HG02981 (cell line): ENCODE data around the gene LAMB1.

Experiments
- ATAC-seq: cut with Tn5 transposase; IDR thresholded peaks from one replicate; pipeline ENCODE4 v1.9.1; 2021; ENCODE audit warnings: mild to moderate bottlenecking, moderate library complexity; ENCODE audit not compliant: unreplicated experiment

Gene LAMB1

DNA sequence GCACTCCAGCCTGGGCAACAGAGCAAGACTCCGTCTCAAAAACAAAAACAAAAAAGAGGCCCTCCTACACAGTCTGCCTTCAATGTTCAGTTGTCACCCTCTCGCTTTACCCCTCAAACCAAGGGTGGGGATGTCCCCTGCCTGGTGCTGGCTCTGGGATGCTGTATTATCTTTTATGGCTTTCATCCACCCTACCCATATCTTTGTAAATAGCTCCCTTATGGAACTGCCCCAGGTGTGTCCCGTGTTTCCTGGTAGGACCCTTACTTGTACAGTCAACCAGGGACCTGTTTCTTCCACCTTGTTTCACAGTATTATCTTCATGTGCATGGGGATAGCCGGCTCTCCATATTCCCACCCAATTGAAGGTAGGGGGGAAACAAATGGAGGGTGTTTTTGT lies 15.7 kb upstream of the LAMB1 start:
- ATAC-seq = no peak

DNA sequence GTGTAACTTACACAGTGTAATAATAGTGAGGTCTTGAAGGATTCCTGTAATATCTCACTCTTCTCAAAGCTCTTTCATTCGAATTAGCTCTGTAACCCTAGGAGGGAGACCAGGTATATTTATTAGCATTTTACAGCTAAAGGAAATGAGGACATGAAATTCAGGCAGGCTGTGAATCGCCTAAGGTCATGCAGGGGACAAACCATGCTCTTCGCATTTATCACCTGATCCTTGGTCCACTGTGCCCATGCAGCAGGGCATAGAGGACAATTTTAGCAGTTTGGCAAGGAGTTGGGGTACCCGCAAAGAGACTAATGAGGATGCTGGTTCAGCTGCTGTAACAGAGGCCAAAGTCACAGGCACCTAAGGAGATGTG lies 14.8 kb upstream of the LAMB1 start:
- no peak for ATAC-seq

DNA sequence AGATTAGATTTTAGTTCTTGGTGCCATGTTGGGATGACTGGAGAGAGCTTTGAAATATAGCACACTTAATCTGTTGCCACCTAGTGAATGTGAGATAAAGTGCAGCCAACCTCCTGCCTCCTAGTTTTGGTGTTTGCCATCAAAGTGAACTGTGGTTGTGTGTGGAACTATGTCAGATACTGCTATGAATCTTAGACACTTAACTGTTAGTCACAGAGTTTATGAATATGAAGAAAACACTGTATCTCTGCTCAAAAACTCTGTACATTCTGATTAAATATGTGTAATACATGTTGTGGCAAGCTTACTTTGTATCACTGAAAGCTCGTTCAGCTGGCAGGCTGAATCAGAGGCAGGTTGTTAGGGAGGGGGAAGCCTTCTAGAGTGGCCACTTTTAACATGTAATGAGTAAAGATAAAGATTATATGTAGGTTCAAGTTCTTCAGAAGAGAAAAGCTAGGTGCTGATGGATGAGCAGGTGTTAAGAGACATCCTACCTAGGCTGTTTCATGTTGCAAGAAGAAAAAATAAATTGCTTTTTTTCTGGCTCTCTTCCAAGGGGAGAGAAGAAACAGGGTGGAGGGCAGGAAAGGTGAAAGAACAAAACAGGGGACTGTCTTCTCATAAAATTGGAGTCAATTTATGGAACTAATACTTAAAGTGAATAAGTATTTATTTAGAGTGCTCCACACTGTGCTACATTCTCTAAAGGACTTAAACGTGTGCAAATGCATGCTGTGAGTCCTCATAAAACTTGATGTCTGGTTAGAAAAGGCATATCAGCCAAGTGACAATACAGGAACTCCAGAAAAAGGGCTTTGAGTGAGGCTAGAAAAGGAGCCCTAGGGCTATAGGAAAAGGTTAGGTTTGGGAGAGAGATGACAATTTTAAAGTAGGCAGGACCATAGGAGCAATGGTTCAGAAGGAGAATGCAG lies 14.1 kb upstream of the LAMB1 start:
- peak; percentile 50 for ATAC-seq

GRCh38 chr7:108015740-108016139 lies 12.8 kb upstream of the LAMB1 start:
- ATAC-seq = no peak

- no peak for ATAC-seq
Observed at GRCh38 chr7:108014747-108015682, 12.1 kb upstream of the LAMB1 start.

DNA sequence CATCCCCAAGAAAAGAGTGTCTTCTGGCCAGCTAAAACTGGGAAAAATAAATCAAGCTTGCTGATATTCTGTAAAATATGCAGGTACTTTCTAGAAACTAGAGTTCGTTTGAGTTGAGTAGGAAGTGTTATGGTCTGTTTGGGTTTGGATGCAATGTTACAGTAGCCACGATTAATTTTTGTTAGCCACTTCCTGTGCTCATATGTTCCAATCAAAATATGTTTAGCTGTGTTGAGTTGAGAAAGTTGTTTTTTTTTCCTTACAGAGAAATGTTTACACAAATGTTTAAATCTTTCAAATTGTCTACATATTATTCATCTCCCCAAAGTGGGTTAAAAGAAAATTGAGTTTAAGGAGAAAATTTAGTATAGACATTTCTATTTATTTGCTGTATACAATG lies 11.3 kb upstream of the LAMB1 start:
- ATAC-seq = no peak

- no peak for ATAC-seq
Observed at GRCh38 chr7:108012499-108013430, 9.8 kb upstream of the LAMB1 start.

DNA sequence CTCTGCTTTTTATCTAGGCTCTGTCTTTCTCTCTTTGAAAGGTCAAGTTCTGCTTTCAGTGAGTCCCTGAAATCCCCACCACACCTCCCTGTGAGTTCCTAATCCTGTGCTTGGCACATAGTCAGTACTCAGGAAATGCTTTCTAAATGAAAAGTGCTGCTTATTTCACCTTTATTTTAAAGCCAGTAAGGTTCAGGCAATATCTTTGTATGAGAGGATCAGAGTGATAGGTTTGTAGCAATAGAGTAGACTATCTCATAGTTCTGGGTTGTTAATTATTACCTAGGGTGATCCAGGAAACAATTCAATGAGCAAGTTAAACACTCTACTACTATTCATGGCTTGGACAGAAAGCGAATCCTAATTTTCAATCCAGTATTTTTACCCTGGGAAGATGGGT lies 7.4 kb upstream of the LAMB1 start:
- ATAC-seq = no peak

DNA sequence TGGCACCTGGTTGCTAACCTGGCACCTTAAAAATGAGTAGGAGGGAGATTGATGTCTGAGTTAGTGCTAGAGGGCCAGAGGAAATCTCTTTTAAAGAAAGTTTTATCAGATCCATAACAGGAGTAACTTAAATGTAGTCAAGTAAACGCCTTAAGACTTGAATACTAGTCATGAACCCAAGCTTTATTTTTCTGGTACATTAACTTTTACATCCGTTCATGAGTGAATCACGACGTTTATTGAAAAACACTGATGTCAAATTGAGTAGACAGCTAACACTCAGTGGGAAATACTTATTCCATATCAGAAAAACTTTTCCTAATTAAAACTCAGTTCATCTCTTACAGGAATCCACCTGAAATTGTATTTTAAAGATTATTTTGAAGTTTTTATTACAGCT lies 6.9 kb upstream of the LAMB1 start:
- ATAC-seq = no peak

DNA sequence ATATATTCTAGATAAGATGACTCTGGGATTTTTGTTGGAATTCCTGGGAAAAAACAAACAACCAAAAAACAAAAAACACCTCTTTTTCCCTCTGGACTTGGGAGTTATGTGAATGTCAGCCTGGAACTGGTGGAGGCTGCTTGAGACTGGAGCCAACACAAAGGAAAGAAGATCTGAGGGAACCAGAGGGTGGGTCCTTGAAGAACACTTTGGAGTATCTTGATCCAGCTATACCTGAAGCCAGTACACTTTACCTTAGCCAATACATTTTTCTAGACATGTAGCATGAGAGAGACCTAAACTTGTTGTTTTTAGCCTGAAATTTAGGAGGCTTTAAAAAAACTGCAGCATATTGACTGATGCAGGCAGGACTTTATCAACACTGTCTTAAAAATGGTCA lies 5.9 kb upstream of the LAMB1 start:
- ATAC-seq = no peak

DNA sequence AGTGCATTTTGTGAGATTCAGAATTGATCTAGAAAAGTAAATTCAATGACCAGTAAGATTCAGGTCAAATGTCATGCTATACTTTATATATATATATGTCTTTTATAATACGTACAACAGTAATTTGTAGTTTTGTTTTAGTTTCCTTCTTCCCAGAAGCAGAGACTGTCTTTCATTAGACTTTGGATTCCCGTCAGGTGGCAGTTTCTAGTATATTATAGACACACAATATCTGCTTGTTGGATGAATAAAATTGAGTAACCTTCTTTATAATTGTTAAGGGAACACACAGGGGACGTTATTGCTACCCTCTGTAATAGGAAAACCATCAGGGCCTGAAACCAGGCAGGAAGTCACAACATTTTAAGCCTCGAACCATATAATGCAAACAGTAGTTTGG lies 5.3 kb upstream of the LAMB1 start:
- no peak for ATAC-seq

DNA sequence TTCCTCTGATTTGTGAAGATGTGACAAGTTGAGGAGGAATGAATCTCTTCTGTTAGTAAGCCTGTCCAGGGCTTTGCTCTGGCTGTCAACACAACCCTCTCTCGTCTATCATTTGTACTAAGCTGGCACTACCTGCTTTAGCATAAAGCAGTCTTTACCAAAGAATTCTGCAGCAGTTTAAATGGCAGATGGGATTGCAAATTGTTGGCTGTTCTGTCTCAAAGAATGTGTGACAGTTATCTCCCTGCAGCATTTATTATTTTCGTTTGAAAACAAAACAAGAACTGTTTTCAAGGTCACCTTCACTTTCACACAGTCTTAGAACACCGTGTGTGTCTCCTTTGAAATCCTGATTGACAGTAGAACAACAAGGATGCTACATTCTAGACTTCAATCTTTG lies 4.8 kb upstream of the LAMB1 start:
- no peak for ATAC-seq

GRCh38 chr7:108007261-108007660 lies 4.3 kb upstream of the LAMB1 start:
- ATAC-seq = no peak

DNA sequence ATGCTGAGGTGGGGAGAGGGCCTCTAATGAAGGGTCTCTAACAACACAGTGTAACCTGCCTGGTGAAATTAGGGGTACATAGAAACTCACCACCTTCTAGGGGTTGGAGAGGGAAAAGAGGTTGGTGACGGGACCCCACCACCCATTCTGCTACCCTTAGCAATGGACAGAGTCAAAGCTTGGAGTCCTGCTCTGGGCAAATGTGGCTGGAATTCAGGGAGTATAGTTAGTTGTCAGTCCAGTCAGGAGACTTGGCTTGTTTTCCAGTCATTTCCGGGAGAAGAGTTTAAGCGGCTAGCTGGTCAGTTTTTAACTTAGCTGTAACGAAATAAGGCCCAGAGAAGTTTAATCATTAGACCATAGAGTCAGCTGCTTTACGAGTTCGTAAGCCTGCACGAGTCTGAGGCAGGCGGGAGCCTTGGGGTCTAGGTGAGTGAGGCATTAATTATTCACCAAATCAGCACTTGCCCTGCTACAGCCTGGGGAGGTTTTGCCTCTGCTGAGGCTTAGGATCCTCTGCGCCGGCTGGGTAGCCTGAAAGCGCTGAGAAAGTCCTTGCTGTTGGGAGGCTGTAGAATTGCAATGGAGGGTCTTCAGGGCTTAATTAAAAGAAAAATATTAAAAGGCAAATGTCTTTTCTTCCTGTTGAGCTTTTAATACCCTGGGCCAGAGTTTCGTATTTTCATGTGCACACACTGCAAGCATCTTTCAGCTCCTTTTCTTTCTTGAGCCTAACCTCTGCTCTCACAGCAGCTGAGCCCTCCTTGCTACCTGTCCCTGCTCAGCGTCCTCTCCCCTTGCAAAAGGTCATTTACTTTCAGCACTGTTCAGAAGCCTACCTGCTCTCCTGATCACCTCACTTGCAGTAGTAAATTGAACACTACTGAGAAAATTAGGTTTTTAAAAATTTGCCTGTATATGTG lies 1.5 kb upstream of the LAMB1 start:
- peak; percentile 68 for ATAC-seq

- no peak for ATAC-seq
Observed at GRCh38 chr7:108003599-108003935, 606 bp upstream of the LAMB1 start.

- no peak for ATAC-seq
Observed at GRCh38 chr7:108001764-108002725, 916 bp downstream of the LAMB1 start.

DNA sequence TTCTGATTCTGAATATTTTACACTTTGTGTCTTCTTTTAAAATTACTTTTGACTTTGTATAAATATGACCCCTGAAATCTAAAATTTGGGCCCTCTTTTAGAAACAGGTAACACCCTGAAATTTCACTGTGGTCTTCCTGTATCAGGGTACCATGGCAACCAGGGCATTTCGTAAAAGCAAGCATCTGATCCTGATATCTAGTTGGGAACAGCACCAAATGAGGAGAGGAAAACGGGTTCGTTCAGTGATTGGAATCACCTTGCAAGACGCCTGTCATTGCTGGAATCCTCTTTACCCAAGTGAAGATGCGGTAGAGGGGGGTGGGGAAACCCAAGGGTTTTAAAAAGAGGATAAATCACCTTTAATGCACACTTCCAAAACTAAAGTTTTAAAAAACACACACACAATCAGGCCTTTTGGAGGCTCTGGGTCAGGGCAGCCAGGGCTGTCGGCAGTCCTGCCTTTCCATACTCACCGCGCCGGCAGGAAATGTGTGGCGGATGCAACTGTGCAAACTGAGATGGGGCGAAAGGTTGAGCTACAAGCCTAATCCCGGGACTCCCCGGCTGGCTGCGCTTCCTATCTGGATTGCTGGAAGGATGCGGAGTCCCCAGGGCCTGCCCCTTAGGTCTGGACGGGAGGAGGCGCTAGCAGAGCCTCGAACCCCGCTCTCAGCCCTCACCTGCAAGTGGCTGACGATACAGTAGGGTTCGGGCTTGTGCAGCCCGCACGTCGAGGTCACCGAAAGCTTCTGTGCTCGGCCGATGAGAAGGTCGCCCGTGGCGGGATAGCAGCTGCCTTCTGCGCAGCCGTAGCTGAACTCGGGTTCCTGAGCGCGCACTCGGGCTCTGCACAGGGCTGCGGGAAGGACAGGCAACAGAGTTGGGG lies 1.8 kb downstream of the LAMB1 start:
- no peak for ATAC-seq
